DOHH2 (cell line): ENCODE data around the gene VAPA.

ENCODE experiments used
- H3F3A ChIP-seq: fragments of 200-600 bp; sonication (generic), shearing (Covaris generic); 2 replicates; pipeline ENCODE4 v1.6.0; 2016; ENCODE audit warnings: antibody characterized with exemption, mild to moderate bottlenecking; ENCODE audit not compliant: control insufficient read depth, insufficient read depth
- H3K27ac ChIP-seq: fragments of 200-600 bp; sonication (generic); 2 replicates; pipeline ENCODE4 v1.5.1; 2014; ENCODE audit warnings: low read depth, mild to moderate bottlenecking, low read length, moderate library complexity
- H3K27me3 ChIP-seq: fragments of 200-600 bp; sonication (generic); 2 replicates; pipeline ENCODE4 v1.6.1; 2014; ENCODE audit warnings: mild to moderate bottlenecking, low read length, mixed read lengths; ENCODE audit not compliant: control insufficient read depth
- H3K36me3 ChIP-seq: fragments of 200-600 bp; sonication (generic); 2 replicates; pipeline ENCODE4 v1.6.1; 2014; ENCODE audit warnings: mild to moderate bottlenecking, low read length, moderate library complexity, mixed read lengths; ENCODE audit not compliant: control insufficient read depth
- H3K4me1 ChIP-seq: fragments of 200-600 bp; sonication (generic); 2 replicates; pipeline ENCODE4 v1.6.1; 2014; ENCODE audit warnings: mild to moderate bottlenecking, low read length, mixed read lengths; ENCODE audit not compliant: control insufficient read depth
- H3K4me2 ChIP-seq: fragments of 200-600 bp; sonication (generic); 2 replicates; pipeline ENCODE4 v1.6.0; 2014; ENCODE audit warnings: mild to moderate bottlenecking, low read length, moderate library complexity
- H3K4me3 ChIP-seq: fragments of 200-600 bp; sonication (generic); 2 replicates; pipeline ENCODE4 v1.5.1; 2014; ENCODE audit warnings: mild to moderate bottlenecking, low read length, mixed read lengths
- H3K79me2 ChIP-seq: fragments of 200-600 bp; sonication (generic); 2 replicates; pipeline ENCODE4 v1.6.1; 2014; ENCODE audit warnings: mild to moderate bottlenecking, low read length, mixed read lengths; ENCODE audit not compliant: control insufficient read depth
- H3K9me2 ChIP-seq: fragments of 200-600 bp; sonication (generic); replicated peaks from 2 replicates; pipeline ENCODE4 v1.6.1; 2014; ENCODE audit warnings: mild to moderate bottlenecking, low read length, mixed read lengths; ENCODE audit not compliant: control insufficient read depth
- H3K9me3 ChIP-seq: fragments of 200-600 bp; sonication (generic); 2 replicates; pipeline ENCODE4 v1.6.1; 2014; ENCODE audit warnings: antibody characterized with exemption, low read length, mixed read lengths; ENCODE audit not compliant: control insufficient read depth, insufficient read depth
- H4K20me1 ChIP-seq: fragments of 200-600 bp; sonication (generic); 2 replicates; pipeline ENCODE4 v1.6.0; 2014; ENCODE audit warnings: low read depth, mild to moderate bottlenecking, antibody characterized with exemption, low read length, moderate library complexity; ENCODE audit not compliant: control insufficient read depth, insufficient read depth
- CTCF ChIP-seq: fragments of 200-600 bp; sonication (generic); IDR thresholded peaks from one replicate; pipeline ENCODE4 v1.5.1; 2014; ENCODE audit warnings: antibody characterized with exemption, mild to moderate bottlenecking, low read depth, low read length; ENCODE audit not compliant: poor library complexity, severe bottlenecking
- EZH2phosphoT487 ChIP-seq: fragments of 200-600 bp; sonication (generic); IDR thresholded peaks from 2 replicates; pipeline ENCODE4 v1.6.1; 2017; ENCODE audit warnings: borderline replicate concordance, mild to moderate bottlenecking, antibody characterized with exemption, low read length, moderate library complexity, mixed read lengths

Gene VAPA

GRCh38 chr18:9992300-9992972 lies 78.6 kb downstream of the VAPA start:
- no peaks in the 10 kb centered on the region for H3K27me3 ChIP-seq
- H3K9me2 ChIP-seq = no peaks in the 10 kb centered on the region
- H3K4me2 ChIP-seq = no peak overlapping the region
- no peaks in the 10 kb centered on the region for H4K20me1 ChIP-seq
- H3K4me3 ChIP-seq = no peak overlapping the region
- TF ChIP-seq CTCF (no peak), EZH2phosphoT487 (no peak)
- H3K9me3 ChIP-seq = peaks cover under 1% of the 10 kb centered on the region; the same call in 1 of the 2 replicates
- no peak overlapping the region for H3K27ac ChIP-seq
- 0 out of 2 replicates have a peak, but pooled peaks cover 3% of the 10 kb centered on the region for H3K4me1 ChIP-seq
- H3K36me3 ChIP-seq = no peaks in the 10 kb centered on the region
- no peaks in the 10 kb centered on the region for H3K79me2 ChIP-seq
- H3F3A ChIP-seq = no peaks in the 10 kb centered on the region

- Histone ChIP-seq H3K36me3 (no peaks in the 10 kb centered on the region), H3F3A (no peaks in the 10 kb centered on the region), H3K4me3 (no peak overlapping the region), H4K20me1 (no peaks in the 10 kb centered on the region), H3K4me1 (0 out of 2 replicates have a peak, but pooled peaks cover 3% of the 10 kb centered on the region), H3K79me2 (no peaks in the 10 kb centered on the region), H3K9me3 (peaks cover 7% of the 10 kb centered on the region; the same call in 1 of the 2 replicates), H3K4me2 (no peak overlapping the region), H3K27ac (no peak overlapping the region), H3K9me2 (no peaks in the 10 kb centered on the region), H3K27me3 (no peaks in the 10 kb centered on the region)
- TF ChIP-seq CTCF (no peak), EZH2phosphoT487 (no peak)
These were observed 79.2 kb downstream of the VAPA start for GRCh38 chr18:9992973-9993520.

DNA sequence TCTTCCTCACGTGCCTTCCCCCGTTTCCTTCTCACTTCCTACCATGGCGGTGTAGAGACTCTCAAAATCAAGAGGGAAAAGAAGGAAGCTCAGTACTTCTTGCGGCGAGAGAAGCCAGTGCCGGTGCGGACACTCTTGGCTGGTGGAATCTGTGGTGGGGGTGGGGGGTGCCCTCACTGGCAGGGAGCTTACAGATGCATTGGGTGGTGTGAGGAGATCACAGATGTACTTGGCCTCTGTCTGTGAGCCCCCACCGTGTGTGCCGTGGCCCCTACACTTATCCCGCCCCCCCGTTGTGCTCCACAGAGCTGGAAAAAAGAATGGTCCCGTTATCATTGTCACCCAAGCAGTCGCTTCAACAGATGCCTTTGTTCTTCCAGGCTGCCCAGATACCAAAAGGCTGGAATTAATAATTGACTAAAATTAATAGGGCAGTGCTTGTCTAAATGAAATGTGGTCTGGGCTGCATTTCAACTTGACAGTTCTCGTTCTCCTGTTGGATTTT lies 79.8 kb downstream of the VAPA start:
- no peaks in the 10 kb centered on the region for H4K20me1 ChIP-seq
- no peaks in the 10 kb centered on the region for H3K79me2 ChIP-seq
- H3K9me3 ChIP-seq = peaks cover 7% of the 10 kb centered on the region; the same call in 1 of the 2 replicates
- no peaks in the 10 kb centered on the region for H3K36me3 ChIP-seq
- no peak overlapping the region for H3K4me3 ChIP-seq
- TF ChIP-seq CTCF (no peak), EZH2phosphoT487 (no peak)
- H3K27ac ChIP-seq = no peak overlapping the region
- H3K9me2 ChIP-seq = no peaks in the 10 kb centered on the region
- no peak overlapping the region for H3K4me2 ChIP-seq
- no peaks in the 10 kb centered on the region for H3K27me3 ChIP-seq
- 0 out of 2 replicates have a peak, but pooled peaks cover 3% of the 10 kb centered on the region for H3K4me1 ChIP-seq
- no peaks in the 10 kb centered on the region for H3F3A ChIP-seq
